NCI-H226 (cell line): ENCODE results near the gene CALN1.
"Not testable (repeated sequence)": the region's sequence is repeated elsewhere in the genome, so short reads cannot be mapped to it uniquely, and the experiment has no call there.

ENCODE experiments used
- DNase-seq: peaks from one replicate; pipeline ENCODE4 v3.0.0-alpha.2; 2015

CALN1 gene

GRCh38 chr7:71851776-71852498 lies 560.2 kb downstream of the CALN1 start:
- DNase-seq = no peak

- no peak for DNase-seq
Measured at GRCh38 chr7:71846160-71846559, 566.0 kb downstream of the CALN1 start.

GRCh38 chr7:71843676-71844075 lies 568.5 kb downstream of the CALN1 start:
- no peak for DNase-seq

GRCh38 chr7:71842786-71843185 lies 569.4 kb downstream of the CALN1 start:
- DNase-seq = no peak

- DNase-seq = no peak
Measured at GRCh38 chr7:71842381-71842780, 569.8 kb downstream of the CALN1 start.

GRCh38 chr7:71835056-71835455 lies 577.1 kb downstream of the CALN1 start:
- no peak for DNase-seq

GRCh38 chr7:71829515-71829914 lies 582.6 kb downstream of the CALN1 start:
- DNase-seq = no peak

GRCh38 chr7:71828361-71828760 lies 583.8 kb downstream of the CALN1 start:
- DNase-seq = no peak

GRCh38 chr7:71826141-71826540 lies 586.0 kb downstream of the CALN1 start:
- DNase-seq = no peak

- DNase-seq = no peak
Measured at GRCh38 chr7:71824006-71824760, 588.0 kb downstream of the CALN1 start.

GRCh38 chr7:71822406-71822805 lies 589.7 kb downstream of the CALN1 start:
- DNase-seq = not testable (repeated sequence)

GRCh38 chr7:71817916-71818315 lies 594.2 kb downstream of the CALN1 start:
- DNase-seq = no peak

GRCh38 chr7:71808115-71808514 lies 604.0 kb downstream of the CALN1 start:
- DNase-seq = no peak

- no peak for DNase-seq
Measured at GRCh38 chr7:71804256-71804655, 607.9 kb downstream of the CALN1 start.

GRCh38 chr7:71801976-71802375 lies 610.2 kb downstream of the CALN1 start:
- DNase-seq = no peak

GRCh38 chr7:71800321-71800720 lies 611.8 kb downstream of the CALN1 start:
- no peak for DNase-seq

- DNase-seq = no peak
Measured at GRCh38 chr7:71795410-71795809, 616.7 kb downstream of the CALN1 start.

- no peak for DNase-seq
Measured at GRCh38 chr7:71793251-71793650, 618.9 kb downstream of the CALN1 start.

GRCh38 chr7:71787513-71787912 lies 624.6 kb downstream of the CALN1 start:
- no peak for DNase-seq

GRCh38 chr7:71785216-71785615 lies 626.9 kb downstream of the CALN1 start:
- DNase-seq = no peak

GRCh38 chr7:71784781-71785180 lies 627.4 kb downstream of the CALN1 start:
- no peak for DNase-seq

GRCh38 chr7:71784180-71784579 lies 628.0 kb downstream of the CALN1 start:
- DNase-seq = no peak

- DNase-seq = no peak
Measured at GRCh38 chr7:71783779-71784178, 628.4 kb downstream of the CALN1 start.

GRCh38 chr7:71782051-71782450 lies 630.1 kb downstream of the CALN1 start:
- DNase-seq = no peak

GRCh38 chr7:71780282-71780681 lies 631.9 kb downstream of the CALN1 start:
- DNase-seq = no peak
